Subcutaneous adipose tissue (tissue), 4 donors: Measurements from ENCODE around the gene RGS5. TPM values are rescaled to one million over a fixed set of nuclear protein-coding genes. Genes with fewer than 3 reads are reported as not detected.

ENCODE experiments used
- CTCF ChIP-seq: fragments of 450-650 bp; IDR thresholded peaks from one replicate; pipeline ENCODE4 v1.5.1; 2016; ENCODE audit warnings: low read depth, mild to moderate bottlenecking, control low read depth, antibody characterized with exemption, moderate library complexity
- total RNA-seq, 4 donors: library from RNA; depleted of rRNA; stranded (reverse); fragments of >200 nt; gene quantifications; one replicate each; pipeline ENCODE4 v1.1.0, GENCODE V29; 2016

The RGS5 gene
- total RNA-seq, 4 donors from 2014 or later: 27.4 to 180 (median 93.0) TPM

- TF ChIP-seq CTCF: no peak
Observed at GRCh38 chr1:163169553-163169952, 33.2 kb downstream of the RGS5 start.

GRCh38 chr1:163168053-163168452 is 34.7 kb downstream of the RGS5 start:
- no peak for TF ChIP-seq CTCF

- no peak for TF ChIP-seq CTCF
Observed at GRCh38 chr1:163166886-163167555, 35.7 kb downstream of the RGS5 start.

GRCh38 chr1:163165119-163165518 is 37.6 kb downstream of the RGS5 start:
- TF ChIP-seq CTCF: no peak

- TF ChIP-seq CTCF: no peak
Observed at GRCh38 chr1:163163881-163164582, 38.7 kb downstream of the RGS5 start.

- TF ChIP-seq CTCF: no peak
Observed at GRCh38 chr1:163163163-163163562, 39.6 kb downstream of the RGS5 start.

- TF ChIP-seq CTCF: no peak
Observed at GRCh38 chr1:163162381-163162914, 40.3 kb downstream of the RGS5 start.
